GM10266 (cell line): ENCODE measurements around the gene TBCK.

Experiments used
- DNase-seq: peaks from one replicate; pipeline ENCODE4 v3.0.0; 2012; ENCODE audit errors: extremely low spot score
- CTCF ChIP-seq: IDR thresholded peaks from 2 replicates; pipeline ENCODE4 v1.5.1; 2012; ENCODE audit warnings: mild to moderate bottlenecking, low read depth; ENCODE audit not compliant: control insufficient read depth, insufficient read depth; ENCODE audit errors: missing control alignments

Gene TBCK

DNA sequence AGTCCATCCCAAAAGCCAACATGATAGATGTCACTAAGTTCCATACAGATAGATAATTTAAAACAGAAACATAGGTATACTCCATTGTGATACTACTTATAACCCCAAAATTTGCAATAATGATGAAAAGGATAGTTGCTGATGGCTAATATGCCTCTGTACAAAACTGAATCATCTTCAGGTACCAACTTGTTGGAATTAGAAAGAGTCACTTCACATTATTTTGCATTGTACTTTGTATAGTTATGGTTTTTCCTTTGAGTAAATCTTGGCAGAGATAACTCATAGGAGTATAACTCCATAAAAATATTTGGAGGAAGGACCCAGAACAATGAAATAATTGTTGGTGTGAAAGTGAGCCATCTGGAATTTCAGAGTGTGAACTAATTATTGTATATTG lies 35.0 kb upstream of the TBCK start:
- no peak for TF ChIP-seq CTCF
- DNase-seq: no peak

DNA sequence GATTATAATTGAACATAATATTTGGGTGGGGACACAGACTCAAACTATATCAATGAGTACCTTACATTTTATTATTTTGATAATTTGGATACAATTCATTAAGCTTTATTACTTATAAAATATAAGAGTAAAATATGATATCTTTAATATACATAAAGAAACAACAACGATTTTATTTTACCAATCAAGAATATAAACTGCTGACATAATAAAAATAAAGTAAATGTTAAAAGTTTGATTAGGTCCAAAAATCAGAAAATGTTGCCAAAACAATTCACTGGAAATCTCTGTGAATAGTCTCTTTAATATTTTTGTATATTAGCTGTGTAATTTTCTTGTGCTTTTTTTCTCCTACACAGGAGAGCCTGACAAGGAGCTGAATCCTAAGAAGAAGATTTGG lies 31.2 kb upstream of the TBCK start:
- TF ChIP-seq CTCF: no peak
- no peak for DNase-seq

DNA sequence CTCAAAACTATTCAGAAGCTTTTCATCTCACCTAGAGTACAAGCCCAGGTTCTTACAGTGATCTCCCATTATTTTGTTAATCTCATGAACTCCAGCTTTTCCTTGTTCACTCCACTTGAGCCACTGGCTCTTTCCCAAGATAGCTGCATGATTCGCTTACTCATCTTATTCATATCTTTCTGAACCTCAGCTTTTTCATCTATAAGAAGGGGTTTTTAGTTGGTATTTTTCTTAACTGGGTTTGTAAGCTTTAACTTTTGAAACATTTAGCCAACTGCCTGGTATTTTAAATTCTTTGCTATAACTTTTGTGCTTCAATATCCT lies 28.6 kb upstream of the TBCK start:
- no peak for TF ChIP-seq CTCF
- no peak for DNase-seq

GRCh38 chr4:106343865-106344646 lies 28.0 kb upstream of the TBCK start:
- no peak for DNase-seq
- TF ChIP-seq CTCF: no peak

DNA sequence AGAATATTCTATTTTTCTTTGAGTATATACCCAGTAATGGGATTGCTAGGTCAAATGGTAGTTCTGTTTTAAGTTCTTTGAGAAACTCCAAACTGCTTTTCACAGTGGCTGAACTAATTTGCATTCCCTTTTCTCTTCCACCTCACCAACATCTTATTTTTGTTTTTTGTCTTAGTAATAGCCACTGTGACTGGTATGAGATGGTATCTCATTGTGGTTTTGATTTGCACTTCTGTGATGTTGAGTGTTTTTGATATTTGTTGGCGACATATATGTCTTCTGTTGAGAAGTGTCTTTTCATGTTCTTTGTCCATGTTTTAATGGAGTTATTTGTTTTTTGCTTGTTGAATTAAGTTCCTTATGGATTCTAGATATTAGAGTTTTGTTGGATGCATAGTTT lies 24.8 kb upstream of the TBCK start:
- no peak for TF ChIP-seq CTCF
- no peak for DNase-seq

- no peak for DNase-seq
- no peak for TF ChIP-seq CTCF
These were observed 23.4 kb upstream of the TBCK start for GRCh38 chr4:106339431-106339830.

- no peak for TF ChIP-seq CTCF
- DNase-seq: no peak
These were observed 22.7 kb upstream of the TBCK start for GRCh38 chr4:106338671-106339070.
